Measurements from ENCODE around the gene MAGEB10. TPM values are rescaled to one million over a fixed set of nuclear protein-coding genes. Genes with fewer than 3 reads are reported as not detected.

MAGEB10 gene
- polyA plus RNA-seq, 1 donor (not counting 4 experiments of a cell fraction or from before 2014, with no cell fraction given) = not detected

GRCh38 chrX:27796640-27797257, 11.0 kb upstream of the MAGEB10 start:
- Histone ChIP-seq H3K4me2 (ENCODE audit: control insufficient read depth, extremely low read depth, insufficient read depth, low read depth, low read length) (no peak overlapping the region), H3K79me2 (ENCODE audit: control insufficient read depth, insufficient read depth, low read length) (no peaks in the 10 kb centered on the region), H3K9me1 (ENCODE audit: control insufficient read depth, extremely low read depth, insufficient read depth, low read length) (no peaks in the 10 kb centered on the region), H3K27ac (ENCODE audit: control insufficient read depth, insufficient read depth, low read length) (no peak overlapping the region), H2AFZ (ENCODE audit: control insufficient read depth, low read length) (no peak overlapping the region), H3K4me1 (ENCODE audit: control insufficient read depth, extremely low read depth, insufficient read depth, low read length) (no peaks in the 10 kb centered on the region), H3K27me3 (ENCODE audit: control insufficient read depth, extremely low read depth, insufficient read depth, low read length) (no peaks in the 10 kb centered on the region), H3K4me3 (ENCODE audit: control insufficient read depth in 2 of 3, extremely low read depth in 1 of 3, insufficient read depth in 2 of 3, low read depth in 1 of 3, low read length in 3 of 3) (no peak overlapping the region), H4K20me1 (ENCODE audit: control insufficient read depth, extremely low read depth, insufficient read depth, low read length) (no peaks in the 10 kb centered on the region), H3K9ac (ENCODE audit: control insufficient read depth, extremely low read depth, insufficient read depth, low read length) (no peak overlapping the region), H3K9me3 (ENCODE audit: control insufficient read depth, low read depth, low read length) (no peaks in the 10 kb centered on the region), H3K36me3 (ENCODE audit: control insufficient read depth in 2 of 2, extremely low read depth in 1 of 2, insufficient read depth in 2 of 2, low read length in 2 of 2) (no peaks in the 10 kb centered on the region)
- dilution Hi-C loops (cut with MboI; ENCODE audit: extremely low pct_ligation_motif_present, low sequenced_read_pairs) = no loop called here
- TF ChIP-seq EZH2 (IDR thresholded peaks at IDR 0.05; ENCODE audit: low read length) (no peak), CTCF (optimal IDR thresholded peaks at IDR 0.05 in 1 of 3, IDR thresholded peaks at IDR 0.05 in 1 of 3, conservative IDR thresholded peaks at IDR 0.05 in 1 of 3; ENCODE audit: extremely low read depth in 1 of 3, insufficient read depth in 2 of 3, low read length in 3 of 3) (no peak)
- FAIRE-seq (no peak), DNase-seq (ENCODE audit: low read depth, low spot score) (no peak)

DNA sequence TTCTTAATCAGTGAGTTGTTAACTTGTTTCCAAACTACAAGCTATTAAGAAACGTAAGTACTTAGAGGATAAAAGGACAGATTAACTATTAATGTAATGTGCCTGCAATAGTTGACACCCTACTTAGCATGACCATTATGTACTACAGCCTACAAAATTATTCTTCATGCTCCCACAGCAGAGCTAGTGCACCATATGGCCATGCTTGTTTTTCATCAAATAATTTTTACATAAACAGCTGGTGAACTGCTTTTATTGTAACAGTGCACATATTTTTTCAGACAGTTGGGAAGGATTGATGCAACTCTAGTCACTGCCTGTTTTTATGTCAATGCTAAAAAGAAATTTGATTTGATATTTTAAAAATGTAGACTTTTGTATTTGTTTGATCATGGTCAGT, 10.2 kb upstream of the MAGEB10 start:
- Histone ChIP-seq H3K9ac (ENCODE audit: control insufficient read depth, extremely low read depth, insufficient read depth, low read length) (no peak overlapping the region), H3K4me3 (ENCODE audit: control insufficient read depth in 2 of 3, extremely low read depth in 1 of 3, insufficient read depth in 2 of 3, low read depth in 1 of 3, low read length in 3 of 3) (no peak overlapping the region), H3K79me2 (ENCODE audit: control insufficient read depth, insufficient read depth, low read length) (no peaks in the 10 kb centered on the region), H3K4me2 (ENCODE audit: control insufficient read depth, extremely low read depth, insufficient read depth, low read depth, low read length) (no peak overlapping the region), H3K4me1 (ENCODE audit: control insufficient read depth, extremely low read depth, insufficient read depth, low read length) (no peaks in the 10 kb centered on the region), H3K27ac (ENCODE audit: control insufficient read depth, insufficient read depth, low read length) (no peak overlapping the region), H2AFZ (ENCODE audit: control insufficient read depth, low read length) (no peak overlapping the region), H4K20me1 (ENCODE audit: control insufficient read depth, extremely low read depth, insufficient read depth, low read length) (no peaks in the 10 kb centered on the region), H3K9me1 (ENCODE audit: control insufficient read depth, extremely low read depth, insufficient read depth, low read length) (no peaks in the 10 kb centered on the region), H3K27me3 (ENCODE audit: control insufficient read depth, extremely low read depth, insufficient read depth, low read length) (no peaks in the 10 kb centered on the region), H3K36me3 (ENCODE audit: control insufficient read depth in 2 of 2, extremely low read depth in 1 of 2, insufficient read depth in 2 of 2, low read length in 2 of 2) (no peaks in the 10 kb centered on the region), H3K9me3 (ENCODE audit: control insufficient read depth, low read depth, low read length) (no peaks in the 10 kb centered on the region)
- no peak for FAIRE-seq
- no peak for DNase-seq (ENCODE audit: low read depth, low spot score)
- no peak for TF ChIP-seq CTCF (optimal IDR thresholded peaks at IDR 0.05 in 1 of 3, IDR thresholded peaks at IDR 0.05 in 1 of 3, conservative IDR thresholded peaks at IDR 0.05 in 1 of 3; ENCODE audit: extremely low read depth in 1 of 3, insufficient read depth in 2 of 3, low read length in 3 of 3)
- no peak for TF ChIP-seq EZH2 (IDR thresholded peaks at IDR 0.05; ENCODE audit: low read length)
- dilution Hi-C loops (cut with MboI; ENCODE audit: extremely low pct_ligation_motif_present, low sequenced_read_pairs) = no loop called here

All from keratinocyte (primary cell).